ENCODE measurements around the gene STX11.
A peak's percentile ranks its signal among the peaks of the same experiment; 100 is the strongest.

Gene STX11

GRCh38 chr6:144215932-144216667 lies 65.8 kb downstream of the STX11 start:
- peak; percentile 98 for DNase-seq (ENCODE audit: low spot score)

GRCh38 chr6:144216668-144217218 lies 66.4 kb downstream of the STX11 start:
- DNase-seq (ENCODE audit: low spot score): no peak

- DNase-seq (ENCODE audit: low spot score): peak; percentile 7
These were observed 66.9 kb downstream of the STX11 start for GRCh38 chr6:144217264-144217663.

GRCh38 chr6:144217797-144218196 lies 67.5 kb downstream of the STX11 start:
- DNase-seq (ENCODE audit: low spot score): no peak

GRCh38 chr6:144219056-144219685 lies 68.9 kb downstream of the STX11 start:
- peak; percentile 54 for DNase-seq (ENCODE audit: low spot score)

- no peak for DNase-seq (ENCODE audit: low spot score)
These were observed 69.9 kb downstream of the STX11 start for GRCh38 chr6:144220031-144220790.

- no peak for DNase-seq (ENCODE audit: low spot score)
These were observed 73.4 kb downstream of the STX11 start for GRCh38 chr6:144223686-144224085.

- DNase-seq (ENCODE audit: low spot score): no peak
These were observed 81.4 kb downstream of the STX11 start for GRCh38 chr6:144231721-144232120.

GRCh38 chr6:144232176-144232831 lies 82.0 kb downstream of the STX11 start:
- DNase-seq (ENCODE audit: low spot score): no peak

GRCh38 chr6:144232832-144233230 lies 82.5 kb downstream of the STX11 start:
- DNase-seq (ENCODE audit: low spot score): no peak

- DNase-seq (ENCODE audit: low spot score): no peak
These were observed 84.1 kb downstream of the STX11 start for GRCh38 chr6:144234399-144234798.

GRCh38 chr6:144234935-144235334 lies 84.6 kb downstream of the STX11 start:
- DNase-seq (ENCODE audit: low spot score): no peak

All from Ammon's horn (tissue), 1 donor.